ENCODE measurements around the gene MYT1.

- TF ChIP-seq POLR2AphosphoS5 (IDR thresholded peaks at IDR 0.05): no peak
- no peak for TF ChIP-seq CTCF (IDR thresholded peaks at IDR 0.05)
- TF ChIP-seq POLR2A (IDR thresholded peaks at IDR 0.05): no peak
These were observed 42.4 kb downstream of the MYT1 start for GRCh38 chr20:64206614-64207013.
